Measurements from ENCODE around the gene SLC16A14.

The SLC16A14 gene

DNA sequence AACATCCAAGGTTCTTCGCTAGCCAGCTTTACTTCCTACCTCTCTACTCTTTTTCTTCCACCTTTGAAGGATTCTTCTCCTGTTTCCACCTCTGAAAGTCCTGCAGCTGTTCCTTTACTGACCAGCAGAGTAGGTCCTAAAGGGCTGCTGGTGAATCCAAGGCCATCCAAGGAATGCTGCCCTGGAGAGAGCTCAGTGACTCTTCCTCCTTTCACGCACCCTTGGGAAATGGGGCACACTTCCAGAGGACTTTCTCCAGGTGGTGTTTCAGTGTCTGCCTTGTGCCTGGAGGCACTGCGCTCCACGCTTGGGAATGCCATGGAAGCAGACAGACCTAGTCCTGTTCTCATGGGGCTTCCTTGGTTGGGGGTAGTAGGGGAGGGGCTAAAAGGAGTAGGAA is 45.4 kb downstream of the SLC16A14 start:
- no peak for DNase-seq

GRCh38 chr2:230019742-230020141 is 49.0 kb downstream of the SLC16A14 start:
- no peak for DNase-seq

DNA sequence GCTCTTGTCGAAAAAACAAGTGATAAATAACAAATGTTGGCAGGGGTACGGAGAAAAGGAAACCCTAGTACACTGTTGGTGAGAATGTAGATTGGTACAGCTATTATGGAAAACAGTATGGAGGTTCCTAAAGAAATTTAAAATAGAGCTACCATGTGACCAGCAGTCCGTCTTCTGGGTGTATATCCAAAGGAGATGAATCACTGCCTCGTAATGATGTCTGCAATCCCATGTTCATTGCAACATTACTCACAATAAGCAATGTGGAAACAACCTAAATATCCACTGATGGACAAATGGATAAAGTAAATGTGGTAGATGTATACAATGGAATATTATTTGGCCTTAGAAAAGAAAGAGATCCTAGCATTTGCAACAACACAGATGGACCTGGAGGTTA is 50.6 kb downstream of the SLC16A14 start:
- no peak for DNase-seq

DNA sequence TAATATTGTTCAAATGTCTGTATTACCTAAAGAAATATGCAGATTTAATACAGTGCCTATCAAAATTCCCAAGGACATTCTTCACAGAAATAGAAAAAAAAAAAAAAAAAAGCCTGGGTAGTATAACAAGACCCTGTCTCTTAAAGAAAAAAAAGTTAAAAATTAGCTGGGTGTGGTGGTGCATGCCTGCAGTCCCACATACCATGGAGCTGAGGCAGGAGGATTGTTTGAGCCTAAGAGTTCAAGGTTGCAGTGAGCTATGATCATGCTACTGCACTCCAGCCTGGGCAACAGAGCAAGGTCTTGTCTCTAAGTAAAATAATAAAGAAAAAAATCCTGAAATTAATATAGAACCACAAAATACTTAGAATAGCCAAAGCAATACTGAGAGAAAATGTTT is 51.9 kb downstream of the SLC16A14 start:
- no peak for DNase-seq

DNA sequence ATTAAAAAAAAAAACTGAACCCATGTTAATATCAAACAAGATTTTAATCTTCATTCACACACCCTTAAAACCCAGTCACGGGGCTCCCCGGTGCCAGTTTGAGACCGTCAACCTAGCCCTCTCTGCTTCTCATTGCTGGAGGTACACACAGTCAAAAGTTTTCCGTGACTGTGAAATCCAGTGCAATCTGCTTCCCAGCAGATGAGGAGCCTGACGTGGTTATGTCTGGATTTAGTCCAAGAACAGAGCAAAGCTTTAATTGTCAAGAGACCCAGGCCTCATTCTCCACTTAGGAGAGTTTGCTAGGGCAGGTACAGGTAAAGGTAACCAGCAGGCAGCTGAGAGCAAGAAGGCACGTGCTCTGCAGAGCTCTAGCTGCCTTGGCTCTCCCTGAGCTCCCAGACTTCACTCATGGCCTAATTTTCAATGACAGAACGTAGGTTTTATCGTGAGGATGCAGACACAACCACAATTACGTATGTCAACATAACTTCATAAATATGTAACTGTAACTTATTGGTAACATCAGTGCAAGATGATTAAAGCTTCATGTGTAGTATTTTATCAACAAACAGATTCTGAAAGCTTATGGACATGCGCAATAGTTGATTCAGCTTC is 56.3 kb downstream of the SLC16A14 start:
- no peak for DNase-seq

DNA sequence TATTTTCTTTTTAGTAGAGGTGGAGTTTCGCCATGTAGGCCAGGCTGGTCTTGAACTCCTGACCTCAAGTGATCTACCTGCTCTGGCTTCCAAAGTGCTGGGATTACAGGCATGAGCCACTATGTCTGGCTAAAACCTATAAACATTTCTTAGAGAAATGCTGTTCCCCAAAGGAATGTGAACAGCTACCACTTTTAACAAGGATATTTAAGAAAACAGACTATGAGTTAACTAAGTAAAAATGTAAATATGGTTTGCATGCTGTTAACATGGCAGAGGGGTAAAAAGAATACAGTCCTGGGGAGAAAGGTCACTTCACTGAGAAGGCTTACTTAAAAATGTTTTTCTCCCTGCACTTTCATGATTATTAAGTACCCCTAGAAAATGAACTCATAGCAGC is 57.1 kb downstream of the SLC16A14 start:
- no peak for DNase-seq

DNA sequence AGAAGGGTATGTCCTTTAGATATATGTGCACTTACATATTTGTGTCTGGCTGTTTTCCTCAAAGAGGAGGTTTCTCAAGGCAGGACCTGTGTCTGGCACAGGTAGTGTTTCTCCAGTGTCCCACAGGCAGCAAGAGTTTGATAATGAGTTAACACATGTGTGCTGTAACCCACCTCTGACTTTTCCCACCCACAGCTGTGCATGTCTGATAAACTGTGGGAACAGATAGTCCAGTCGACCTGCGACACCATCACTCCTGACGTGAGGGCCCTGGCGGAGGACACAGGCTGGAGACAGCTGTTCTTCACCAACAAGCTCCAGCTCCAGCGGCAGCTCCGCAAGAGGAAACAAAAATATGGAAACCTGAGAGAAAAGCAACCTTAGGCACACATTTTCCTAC is 58.2 kb downstream of the SLC16A14 start:
- no peak for DNase-seq

DNA sequence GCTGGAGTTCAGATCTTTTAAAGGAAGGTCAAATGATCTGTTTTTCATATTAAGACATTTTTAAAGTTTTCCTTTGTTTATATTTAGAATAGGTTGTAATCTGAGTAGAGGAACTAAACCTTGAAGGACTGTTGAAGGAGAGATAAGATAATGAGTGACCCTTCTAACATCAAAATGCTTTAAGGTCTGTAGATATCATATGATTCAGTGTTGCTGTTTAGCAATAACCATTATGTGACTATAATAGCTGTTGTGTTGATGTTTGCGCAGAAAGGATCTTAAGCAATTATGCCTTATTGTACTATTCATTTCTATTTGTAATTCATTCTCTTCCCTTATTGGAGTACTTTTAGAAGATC is 60.0 kb downstream of the SLC16A14 start:
- no peak for DNase-seq

DNA sequence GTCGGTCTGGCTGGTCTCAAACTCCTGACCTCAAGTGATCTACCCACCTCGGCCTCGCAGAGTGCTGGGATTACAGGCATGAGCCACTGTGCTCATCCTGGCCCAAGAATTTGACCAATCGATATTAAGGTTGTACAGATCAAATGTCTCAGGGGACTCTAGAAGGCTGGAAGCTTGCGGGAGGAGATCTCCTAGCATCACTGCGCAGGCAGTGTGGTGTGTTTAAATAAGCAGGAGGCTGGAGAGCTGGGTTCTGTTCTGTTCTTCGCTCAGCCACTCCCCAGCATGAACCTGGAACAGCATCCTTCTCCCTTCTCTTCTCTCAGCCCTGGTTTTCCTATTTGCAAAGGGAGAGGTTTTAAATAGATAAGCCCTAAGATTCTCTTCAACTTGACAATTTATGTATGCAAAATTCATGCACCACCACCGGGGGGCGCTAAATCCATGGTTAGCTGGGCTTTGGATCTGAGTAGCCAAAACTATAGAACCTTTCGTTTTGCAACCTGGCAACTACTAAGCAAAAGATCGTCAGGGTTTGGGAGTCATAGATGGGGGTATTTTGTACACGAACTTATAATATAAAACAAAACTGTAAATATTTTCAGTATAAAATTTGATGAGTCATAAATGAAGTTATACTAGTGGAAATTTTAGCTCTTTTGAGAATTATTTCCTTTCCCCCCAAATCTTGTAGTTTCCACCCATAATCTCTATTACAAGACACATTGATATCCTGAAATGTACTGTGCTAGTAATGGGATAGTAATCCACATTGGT is 60.6 kb downstream of the SLC16A14 start:
- DNase-seq = peak; percentile 48

DNA sequence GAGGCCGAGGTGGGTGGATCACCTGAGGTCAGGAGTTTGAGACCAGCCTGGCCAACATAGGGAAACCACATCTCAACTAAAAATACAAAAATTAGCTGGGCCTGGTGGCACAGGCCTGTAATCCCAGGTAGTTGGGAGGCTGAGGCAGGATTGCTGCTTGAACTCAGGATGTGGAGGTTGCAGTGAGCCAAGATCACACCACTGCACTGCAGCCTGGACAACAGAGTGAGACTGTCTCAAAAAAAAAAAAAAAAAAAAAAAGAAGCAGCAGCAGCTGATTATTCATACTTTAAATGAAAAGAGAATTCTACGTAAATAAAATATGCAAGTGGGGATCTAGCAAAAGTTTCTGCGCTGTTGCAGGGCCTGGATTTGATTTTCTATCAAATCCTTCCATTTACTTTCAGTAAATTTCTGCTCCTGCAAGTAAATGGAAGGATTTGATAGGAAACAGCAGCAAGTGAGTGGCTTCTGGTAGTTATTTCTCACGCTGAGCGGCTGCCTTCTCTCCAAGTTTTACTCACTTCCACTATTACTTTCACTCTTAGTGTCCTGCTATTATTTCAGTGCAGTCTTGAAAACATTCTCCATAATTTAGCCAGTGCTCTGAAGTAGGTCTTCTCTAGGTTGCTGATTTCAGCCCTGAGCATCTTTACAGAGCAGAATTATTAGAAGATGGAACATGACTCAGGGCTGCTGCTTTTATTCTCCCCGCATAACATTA is 68.4 kb downstream of the SLC16A14 start:
- no peak for DNase-seq

- no peak for DNase-seq
Measured at GRCh38 chr2:229997565-229997964, 71.2 kb downstream of the SLC16A14 start.

DNA sequence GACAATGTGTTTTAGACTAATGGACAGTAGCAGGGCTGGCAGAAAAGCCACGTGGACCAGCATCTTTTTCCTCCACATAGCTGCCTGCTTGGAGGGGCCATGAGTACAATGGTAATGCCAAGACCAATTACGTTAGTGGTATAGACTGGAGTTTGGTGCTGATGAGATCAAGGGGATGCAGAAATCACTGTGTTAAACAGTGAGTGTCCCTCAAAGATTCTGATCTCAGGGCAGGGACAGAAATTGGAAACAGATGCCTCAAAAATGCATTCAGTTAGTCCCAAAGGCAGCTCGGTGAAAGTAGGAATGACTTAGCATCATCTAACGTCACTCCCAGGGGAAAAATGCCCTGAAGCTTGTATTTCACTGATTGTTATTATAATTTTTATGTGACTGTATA is 72.4 kb downstream of the SLC16A14 start:
- no peak for DNase-seq

GRCh38 chr2:229993236-229993635 is 75.5 kb downstream of the SLC16A14 start:
- DNase-seq = no peak

Data from T1000 (cell line).